ENCODE results near the gene SRF.

The SRF gene

DNA sequence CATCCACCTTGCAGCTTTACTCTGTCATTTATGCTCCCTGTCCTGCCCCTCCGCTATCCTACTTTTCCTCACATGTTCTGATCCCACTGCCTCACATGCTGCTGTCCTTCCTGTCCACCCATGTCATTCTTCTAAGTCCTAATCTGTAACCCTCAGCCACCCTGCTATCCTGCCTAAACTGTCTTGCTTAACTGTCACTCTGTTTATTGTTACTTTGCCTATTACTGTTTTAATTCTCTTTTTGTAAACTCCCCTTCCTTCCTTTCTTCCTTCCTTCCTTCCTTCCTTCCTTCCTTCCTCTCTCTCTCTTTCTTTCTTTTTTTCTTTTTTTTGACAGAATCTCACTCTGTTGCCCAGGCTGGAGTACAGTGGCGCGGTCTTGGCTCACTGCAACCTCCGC is 12.4 kb downstream of the SRF start:
- no peak for DNase-seq (ENCODE audit: low read depth)

DNA sequence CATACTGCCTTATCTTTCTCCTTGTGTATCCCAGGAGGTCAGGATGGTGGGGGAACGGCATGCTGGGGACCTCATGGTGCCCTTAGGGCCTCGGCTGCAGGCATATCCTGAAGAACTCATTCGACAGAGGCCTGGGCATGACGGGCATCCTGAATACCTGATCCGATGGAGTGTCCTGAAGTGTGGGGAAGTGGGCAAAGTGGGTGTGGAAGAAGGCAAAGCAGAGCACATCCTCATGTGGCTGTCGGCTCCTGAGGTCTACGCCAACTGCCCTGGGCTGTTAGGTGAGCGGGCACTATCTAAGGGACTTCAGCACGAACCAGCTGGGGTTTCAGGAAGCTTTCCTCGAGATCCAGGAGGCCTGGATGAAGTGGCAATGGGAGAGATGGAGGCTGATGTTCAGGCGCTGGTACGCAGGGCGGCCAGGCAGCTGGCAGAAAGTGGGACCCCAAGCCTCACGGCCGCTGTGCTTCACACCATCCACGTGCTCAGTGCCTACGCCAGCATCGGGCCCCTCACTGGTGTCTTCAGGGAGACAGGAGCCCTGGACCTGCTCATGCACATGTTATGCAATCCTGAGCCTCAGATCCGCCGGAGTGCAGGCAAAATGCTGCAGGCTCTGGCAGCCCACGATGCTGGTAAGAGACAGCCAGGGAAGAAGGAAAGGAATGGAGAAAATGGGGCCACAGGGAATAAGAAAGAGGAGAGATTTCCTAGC is 13.4 kb downstream of the SRF start:
- DNase-seq (ENCODE audit: low read depth): no peak

DNA sequence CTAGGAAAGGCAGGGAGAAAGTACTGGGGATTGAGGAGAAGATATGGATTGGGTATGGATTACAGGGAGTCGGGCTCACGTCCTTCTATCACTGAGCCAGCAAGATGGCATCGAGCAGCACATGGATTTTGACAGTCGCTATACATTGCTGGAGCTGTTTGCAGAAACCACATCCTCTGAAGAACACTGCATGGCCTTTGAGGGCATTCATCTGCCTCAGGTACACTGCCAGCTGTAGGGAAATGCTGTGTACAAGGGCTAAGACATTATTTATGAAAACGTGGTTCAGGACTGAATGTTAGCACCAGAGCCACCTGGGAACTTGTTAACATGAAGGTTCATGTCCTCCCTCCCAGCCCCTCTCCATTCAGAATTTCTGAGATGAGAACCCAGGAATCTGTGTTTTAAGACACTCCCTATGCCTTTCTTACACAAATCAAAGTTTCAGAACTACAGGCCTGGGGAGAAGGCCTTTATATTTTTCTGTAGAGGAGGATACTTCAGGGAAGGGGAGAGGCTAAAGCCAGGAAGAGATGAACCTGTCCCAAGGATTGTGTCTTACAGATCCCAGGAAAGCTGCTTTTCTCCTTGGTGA is 14.4 kb downstream of the SRF start:
- no peak for DNase-seq (ENCODE audit: low read depth)

DNA sequence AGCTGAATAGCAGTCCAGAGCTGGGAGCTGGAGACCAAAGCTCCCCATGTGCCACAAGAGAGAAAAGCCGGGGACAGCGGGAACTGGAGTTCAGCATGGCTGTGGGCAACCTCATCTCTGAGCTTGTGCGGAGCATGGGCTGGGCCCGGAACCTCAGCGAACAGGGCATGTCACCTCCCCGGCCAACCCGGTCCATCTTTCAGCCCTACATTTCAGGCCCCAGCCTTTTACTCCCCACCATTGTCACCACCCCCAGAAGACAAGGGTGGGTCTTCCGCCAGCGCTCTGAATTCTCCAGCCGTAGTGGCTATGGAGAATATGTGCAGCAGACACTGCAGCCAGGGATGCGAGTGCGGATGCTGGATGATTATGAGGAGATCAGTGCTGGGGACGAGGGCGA is 14.9 kb downstream of the SRF start:
- DNase-seq (ENCODE audit: low read depth): no peak

DNA sequence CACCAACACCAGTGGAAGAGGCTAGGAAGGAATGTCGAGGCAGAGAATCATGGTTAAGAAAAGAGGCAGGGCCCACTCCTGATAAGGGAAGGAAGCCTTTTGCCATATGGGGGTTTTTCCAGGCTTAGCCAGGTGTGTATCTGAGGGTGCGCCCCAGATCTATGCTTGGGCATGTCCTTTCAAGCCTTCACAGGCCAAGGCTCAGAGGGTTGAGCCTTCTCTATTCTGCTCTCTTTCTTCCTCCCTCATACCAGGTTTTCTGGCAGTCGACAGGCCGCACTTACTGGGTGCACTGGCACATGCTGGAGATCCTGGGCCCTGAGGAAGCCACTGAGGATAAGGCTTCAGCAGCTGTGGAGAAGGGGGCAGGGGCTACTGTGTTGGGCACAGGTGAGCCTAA is 15.6 kb downstream of the SRF start:
- no peak for DNase-seq (ENCODE audit: low read depth)

DNA sequence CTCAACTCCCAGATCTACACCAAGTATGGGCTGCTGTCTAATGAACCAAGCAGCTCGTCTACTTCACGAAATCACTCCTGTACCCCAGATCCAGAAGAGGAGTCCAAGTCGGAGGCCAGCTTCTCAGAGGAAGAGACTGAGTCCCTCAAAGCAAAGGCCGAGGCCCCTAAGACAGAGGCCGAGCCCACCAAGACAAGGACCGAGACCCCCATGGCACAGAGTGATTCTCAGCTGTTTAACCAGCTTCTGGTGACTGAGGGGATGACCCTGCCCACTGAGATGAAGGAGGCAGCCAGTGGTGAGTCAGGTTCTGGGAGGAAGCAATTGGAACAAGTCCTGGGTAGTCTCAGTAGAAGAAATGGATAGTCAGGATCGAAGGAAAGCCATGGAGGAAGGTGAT is 16.8 kb downstream of the SRF start:
- no peak for DNase-seq (ENCODE audit: low read depth)

DNA sequence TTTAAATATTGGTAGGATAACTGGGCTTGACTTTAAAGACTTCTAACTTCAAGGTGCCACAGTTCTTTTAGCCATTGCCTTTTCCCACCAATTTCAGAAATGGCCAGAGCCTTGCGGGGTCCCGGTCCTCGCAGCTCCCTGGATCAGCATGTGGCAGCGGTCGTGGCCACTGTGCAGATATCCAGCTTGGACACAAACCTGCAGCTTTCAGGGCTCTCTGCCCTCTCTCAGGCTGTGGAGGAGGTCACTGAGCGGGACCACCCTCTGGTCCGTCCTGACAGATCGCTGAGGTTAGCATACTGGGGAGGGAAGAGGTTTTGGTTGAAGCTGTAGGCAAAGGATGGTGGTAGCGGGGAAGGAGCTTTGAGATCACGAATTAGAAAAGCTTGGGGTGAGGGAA is 17.4 kb downstream of the SRF start:
- DNase-seq (ENCODE audit: low read depth): no peak

DNA sequence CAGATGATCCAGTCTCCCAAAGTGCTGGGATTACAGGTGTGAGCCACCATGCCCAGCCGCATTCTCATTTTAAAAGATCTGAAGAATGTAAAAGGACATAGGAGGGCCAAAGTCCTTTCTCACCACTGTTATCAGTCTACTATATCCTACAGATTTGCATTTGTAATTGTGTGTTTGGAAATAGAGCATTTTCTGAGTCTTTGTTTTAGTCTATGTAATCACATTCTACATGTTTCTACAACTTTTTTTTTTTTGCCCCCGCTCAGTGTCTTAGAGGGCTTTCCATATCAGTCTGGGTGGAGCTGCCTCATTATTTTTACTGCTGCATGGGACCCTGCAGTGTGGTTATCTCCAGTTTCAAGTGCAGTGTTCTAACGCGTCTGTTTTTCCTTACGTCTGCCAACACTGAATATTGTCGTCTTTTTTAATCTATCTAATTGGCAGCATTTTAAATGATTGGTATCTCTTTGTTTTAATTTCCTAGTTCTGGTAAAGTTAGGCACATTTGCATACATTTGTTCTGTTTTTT is 18.8 kb downstream of the SRF start:
- DNase-seq (ENCODE audit: low read depth): no peak

DNA sequence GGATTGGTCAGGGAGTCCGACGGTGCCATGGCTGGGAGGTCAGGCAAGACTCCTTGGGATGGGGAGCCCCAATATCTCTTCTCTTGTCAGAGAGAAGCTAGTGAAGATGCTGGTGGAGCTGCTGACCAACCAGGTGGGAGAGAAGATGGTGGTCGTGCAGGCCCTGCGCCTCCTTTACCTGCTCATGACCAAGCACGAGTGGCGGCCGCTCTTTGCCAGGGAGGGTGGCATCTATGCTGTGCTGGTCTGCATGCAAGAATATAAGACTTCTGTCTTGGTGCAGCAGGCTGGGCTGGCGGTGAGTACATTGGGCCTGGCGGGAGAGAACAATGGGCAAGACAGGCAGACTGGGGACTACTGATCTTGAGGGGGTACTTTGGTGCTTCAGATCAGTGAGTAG is 21.8 kb downstream of the SRF start:
- no peak for DNase-seq (ENCODE audit: low read depth)

DNA sequence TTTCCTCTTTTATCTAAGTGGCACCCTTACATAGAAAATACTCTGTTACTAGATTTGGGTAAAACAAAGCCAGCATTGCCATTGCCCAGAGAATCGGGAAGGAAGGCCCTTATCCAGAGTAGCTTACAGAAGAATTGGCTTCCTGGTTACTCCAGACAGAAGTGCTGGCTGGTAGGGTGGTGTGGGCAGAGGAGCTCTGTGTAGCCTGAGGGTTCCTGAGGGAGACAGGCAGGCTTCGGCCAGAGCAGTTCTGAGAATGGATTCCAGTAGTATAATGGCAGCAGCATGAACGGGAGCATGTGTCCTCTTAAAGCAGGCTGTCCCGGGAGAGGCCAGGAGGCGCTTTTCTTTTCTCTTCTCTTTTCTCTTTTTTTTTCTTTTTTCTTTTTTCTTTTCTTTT is 22.9 kb downstream of the SRF start:
- DNase-seq (ENCODE audit: low read depth): no peak

DNA sequence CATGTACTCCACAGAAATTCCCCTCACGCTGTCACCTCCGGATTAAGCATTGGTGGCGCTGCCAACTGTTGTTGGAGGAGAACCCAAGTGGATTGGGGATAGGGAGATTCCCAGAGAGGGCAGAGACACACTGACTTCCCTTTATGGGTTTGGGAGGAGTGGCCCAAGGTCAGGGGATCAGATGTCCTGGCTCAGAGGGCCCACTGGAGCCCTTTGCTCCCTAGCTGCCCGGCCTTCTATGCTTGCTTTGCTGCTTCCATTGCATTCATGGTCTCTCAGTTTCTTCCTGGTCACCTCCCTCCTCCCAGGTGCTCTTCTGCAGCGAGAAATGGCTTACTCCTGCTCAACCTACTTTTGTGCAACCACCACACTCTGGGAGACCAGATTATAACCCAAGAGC is 25.3 kb downstream of the SRF start:
- DNase-seq (ENCODE audit: low read depth): no peak

DNA sequence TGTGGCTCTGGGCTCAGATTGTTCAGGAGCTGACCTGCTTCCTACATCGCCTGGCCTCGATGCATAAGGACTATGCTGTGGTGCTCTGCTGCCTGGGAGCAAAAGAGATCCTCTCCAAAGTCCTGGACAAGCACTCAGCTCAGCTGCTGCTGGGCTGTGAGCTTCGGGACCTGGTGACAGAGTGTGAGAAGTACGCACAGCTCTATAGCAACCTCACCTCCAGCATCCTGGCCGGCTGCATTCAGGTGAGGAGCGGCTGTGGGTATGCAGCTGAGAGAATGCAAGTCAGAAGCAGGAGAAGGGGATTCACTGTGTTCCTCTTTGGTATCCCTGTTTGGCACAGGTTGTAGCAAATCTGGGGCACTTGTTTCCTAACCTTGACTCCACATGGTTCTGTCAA is 28.8 kb downstream of the SRF start:
- DNase-seq (ENCODE audit: low read depth): no peak

DNA sequence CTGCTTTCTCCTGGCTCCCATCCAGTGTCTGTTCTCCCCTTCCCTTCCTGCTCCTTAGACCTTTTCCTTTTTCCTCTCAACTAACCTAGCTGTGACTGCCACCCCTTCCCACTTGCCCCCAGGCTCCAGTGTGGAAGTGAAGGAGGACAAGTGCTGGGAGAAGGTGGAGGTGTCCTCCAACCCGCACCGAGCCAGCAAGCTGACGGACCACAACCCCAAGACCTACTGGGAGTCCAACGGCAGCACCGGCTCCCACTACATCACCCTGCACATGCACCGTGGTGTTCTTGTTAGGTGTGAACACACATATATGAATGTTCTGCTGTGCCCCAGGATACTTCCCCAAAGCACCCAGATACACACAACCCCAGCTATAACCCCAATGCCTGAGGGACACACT is 29.5 kb downstream of the SRF start:
- no peak for DNase-seq (ENCODE audit: low read depth)

DNA sequence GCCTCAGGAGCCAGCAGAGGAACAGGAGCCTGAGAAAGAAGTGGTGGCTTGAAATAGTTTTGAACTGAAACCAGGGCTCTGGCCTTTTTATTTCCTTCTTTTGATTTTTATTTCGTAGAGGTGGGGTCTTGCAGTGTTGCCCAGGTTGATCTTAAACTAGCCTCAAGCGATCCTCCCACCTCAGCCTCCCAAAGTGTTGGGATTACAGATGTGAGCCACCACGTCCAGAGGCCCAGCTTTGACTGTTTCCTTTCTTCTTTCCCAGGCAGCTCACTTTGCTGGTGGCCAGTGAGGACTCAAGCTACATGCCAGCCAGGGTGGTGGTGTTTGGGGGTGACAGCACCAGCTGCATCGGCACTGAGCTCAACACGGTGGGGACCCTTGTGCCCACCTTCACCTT is 31.4 kb downstream of the SRF start:
- no peak for DNase-seq (ENCODE audit: low read depth)

DNA sequence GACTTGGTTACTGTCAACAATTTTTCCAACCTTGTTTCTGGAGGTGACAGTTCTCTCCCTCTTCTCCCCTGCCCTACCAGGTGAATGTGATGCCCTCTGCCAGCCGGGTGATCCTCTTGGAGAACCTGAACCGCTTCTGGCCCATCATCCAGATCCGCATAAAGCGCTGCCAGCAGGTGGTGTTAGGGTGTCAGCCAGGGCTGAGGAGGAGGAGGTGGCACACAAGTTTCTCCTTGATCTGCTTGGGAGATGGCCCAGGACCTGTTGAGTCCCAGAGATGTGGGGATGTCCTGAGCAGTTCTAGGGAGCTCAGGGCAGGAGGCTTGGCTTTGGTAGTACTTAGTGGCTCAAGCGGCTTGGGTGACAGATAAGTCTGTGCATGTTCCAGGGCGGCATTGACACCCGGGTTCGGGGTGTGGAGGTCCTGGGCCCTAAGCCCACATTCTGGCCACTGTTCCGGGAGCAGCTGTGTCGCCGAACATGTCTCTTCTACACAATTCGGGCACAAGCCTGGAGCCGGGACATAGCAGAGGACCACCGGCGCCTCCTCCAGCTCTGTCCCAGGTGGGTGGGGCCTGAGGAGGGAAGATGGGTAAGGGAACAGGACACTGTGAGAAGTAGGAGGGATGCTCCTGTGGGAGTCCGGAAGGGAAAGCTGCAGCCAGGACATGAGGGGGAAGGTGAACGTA is 32.1 kb downstream of the SRF start:
- DNase-seq (ENCODE audit: low read depth): no peak

DNA sequence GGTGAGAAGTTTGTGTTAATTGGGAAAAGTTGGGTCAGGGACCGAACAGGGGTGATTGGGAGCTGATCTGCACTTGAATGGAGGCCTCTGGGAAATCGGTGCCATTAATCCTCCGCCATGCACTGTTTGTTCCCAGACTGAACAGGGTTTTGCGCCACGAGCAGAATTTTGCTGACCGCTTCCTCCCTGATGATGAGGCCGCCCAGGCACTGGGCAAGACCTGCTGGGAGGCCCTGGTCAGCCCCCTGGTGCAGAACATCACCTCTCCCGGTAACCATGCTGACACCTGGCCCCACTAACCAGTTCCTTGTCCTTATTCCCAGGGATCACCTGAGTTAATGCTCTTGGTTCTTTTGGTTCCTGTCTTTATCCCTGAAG is 32.6 kb downstream of the SRF start:
- no peak for DNase-seq (ENCODE audit: low read depth)

DNA sequence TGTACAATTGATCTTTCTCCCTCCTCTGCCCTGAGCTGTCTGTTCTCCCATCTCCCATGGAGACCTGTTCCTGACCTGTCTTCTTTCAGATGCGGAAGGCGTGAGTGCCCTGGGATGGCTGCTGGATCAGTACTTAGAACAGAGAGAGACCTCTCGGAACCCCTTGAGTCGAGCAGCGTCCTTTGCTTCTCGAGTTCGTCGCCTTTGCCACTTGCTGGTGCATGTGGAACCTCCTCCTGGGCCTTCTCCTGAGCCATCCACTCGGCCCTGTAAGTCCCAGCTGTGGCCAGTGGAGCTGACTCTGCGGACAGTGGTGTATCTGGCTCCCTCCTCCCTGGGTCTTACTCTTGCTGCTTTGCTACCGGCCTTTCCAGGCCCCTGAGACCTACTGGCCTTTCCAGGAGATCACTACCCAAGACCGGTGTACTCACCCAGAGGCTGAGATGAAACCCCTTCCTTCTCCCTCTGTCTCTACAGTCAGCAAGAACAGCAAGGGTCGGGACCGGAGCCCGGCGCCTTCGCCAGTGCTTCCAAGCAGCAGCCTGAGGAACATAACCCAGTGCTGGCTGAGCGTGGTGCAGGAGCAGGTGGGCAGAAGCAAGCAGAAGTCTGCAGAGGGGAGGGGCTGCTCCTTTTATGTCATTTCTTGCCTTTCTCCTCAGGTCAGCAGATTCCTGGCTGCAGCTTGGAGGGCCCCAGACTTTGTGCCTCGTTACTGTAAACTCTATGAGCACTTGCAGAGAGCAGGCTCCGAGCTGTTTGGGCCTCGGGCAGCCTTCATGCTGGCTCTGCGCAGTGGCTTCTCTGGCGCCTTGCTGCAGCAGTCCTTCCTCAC is 33.4 kb downstream of the SRF start:
- DNase-seq (ENCODE audit: low read depth): no peak

DNA sequence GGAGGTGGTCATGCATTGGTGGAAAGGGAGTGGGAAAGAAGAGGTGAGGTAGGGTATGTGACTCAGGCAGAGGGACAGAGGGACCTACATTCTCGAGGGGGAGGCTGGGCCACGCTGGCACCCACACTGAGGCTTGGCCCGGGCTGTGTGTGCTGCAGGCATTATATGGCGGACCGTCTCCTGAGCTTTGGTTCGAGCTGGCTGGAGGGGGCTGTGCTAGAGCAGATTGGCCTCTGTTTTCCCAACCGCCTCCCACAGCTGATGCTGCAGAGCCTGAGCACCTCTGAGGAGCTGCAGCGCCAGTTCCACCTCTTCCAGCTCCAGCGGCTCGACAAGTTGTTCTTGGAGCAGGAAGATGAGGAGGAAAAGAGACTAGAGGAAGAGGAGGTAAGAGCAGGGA is 34.8 kb downstream of the SRF start:
- DNase-seq (ENCODE audit: low read depth): no peak

DNA sequence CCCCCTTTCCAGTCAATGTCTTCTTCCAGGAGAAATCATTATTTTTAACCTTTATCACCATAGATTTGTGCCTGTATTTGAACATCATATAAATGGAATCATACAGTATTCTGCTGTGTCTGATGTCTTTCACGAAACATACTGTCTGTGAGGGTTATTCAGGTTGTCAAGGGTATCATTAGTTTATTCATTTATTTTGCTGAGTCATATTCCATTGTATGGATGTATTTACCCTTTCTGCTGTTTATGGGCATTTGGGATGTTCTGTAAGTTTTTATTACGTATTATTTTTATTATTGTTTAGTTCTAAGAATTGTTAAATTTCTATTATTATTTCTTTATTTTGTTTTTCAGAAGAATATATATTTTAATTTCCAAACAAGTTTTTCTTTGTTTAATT is 36.2 kb downstream of the SRF start:
- no peak for DNase-seq (ENCODE audit: low read depth)

DNA sequence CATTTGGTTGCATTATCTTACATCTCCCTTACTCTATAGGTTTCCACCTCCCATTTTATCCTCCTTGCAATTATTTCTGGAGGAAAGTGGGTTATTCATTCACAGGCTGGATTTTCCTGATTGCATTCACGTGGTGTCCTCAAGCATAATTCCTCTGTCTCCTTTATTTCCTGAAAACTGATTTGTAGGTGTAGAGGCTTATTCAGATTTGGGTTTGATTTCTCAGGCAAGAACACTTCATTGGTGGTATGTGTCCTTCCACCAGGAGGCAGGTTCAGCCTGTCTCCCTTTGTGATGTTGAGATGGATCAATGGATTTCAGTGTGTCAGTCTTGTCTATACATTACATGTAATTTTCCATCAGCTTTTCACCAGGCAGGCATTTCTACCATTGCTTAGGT is 40.9 kb downstream of the SRF start:
- no peak for DNase-seq (ENCODE audit: low read depth)

DNA sequence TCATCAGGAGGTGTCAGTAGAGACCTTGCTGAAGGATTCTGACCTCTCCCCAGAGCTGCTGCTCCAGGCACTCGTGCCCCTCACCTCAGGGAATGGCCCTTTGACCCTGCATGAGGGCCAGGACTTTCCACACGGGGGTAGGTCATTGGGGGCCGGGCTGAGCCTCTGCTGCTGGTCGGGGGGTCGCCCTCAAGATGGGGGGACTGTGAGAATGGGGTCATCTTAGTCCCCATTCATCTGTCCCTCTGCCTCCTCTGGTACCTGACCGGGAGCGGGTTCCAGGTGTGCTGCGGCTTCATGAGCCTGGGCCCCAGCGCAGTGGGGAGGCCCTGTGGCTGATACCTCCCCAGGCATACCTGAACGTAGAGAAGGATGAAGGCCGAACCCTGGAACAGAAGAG is 42.4 kb downstream of the SRF start:
- no peak for DNase-seq (ENCODE audit: low read depth)

DNA sequence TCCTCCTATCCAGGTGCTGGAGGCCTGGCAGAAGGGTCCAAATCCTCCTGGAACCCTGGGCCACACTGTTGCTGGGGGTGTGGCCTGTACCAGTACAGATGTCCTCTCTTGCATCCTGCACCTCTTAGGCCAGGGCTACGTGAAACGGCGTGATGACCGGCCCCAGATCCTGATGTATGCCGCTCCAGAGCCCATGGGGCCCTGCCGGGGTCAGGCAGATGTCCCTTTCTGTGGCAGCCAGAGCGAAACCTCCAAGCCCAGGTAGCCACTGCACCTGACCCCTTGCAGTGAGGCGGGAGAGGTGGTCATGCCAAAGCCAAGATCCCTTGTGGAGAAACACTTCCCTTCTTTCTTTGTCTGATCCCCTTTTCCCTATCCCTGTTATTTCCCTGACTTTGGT is 44.0 kb downstream of the SRF start:
- DNase-seq (ENCODE audit: low read depth): no peak

DNA sequence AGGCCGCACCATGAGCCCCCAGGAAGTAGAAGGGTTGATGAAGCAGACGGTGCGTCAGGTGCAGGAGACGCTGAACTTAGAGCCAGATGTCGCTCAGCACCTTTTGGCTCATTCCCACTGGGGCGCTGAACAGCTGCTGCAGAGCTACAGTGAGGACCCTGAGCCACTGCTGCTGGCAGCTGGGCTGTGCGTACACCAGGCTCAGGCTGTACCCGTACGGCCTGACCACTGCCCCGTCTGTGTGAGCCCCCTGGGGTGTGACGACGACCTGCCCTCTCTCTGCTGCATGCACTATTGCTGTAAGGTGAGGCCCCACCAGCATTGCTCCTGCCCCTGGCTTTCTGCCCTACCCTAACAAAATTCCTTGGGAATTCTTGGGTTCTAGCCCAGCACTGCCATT is 45.1 kb downstream of the SRF start:
- DNase-seq (ENCODE audit: low read depth): no peak

Measured in fibroblast of gingiva (primary cell).